Neuronal stem cell (in vitro differentiated cells): ENCODE data around the gene PLA2G4E.
A peak's percentile ranks its signal among the peaks of the same experiment; 100 is the strongest.

Experiments
- DNase-seq: peaks from one replicate; pipeline ENCODE4 v3.0.0-alpha.2; 2013; ENCODE audit warnings: low spot score
- H2AFZ ChIP-seq: one replicate; pipeline ENCODE4 v1.6.1; 2013; ENCODE audit warnings: mild to moderate bottlenecking, low read length, inconsistent platforms
- H2AK5ac ChIP-seq: 2 replicates; pipeline ENCODE4 v1.6.1; 2013; ENCODE audit warnings: low read depth, mild to moderate bottlenecking, inconsistent platforms, low read length, moderate library complexity, mixed read lengths
- H2BK120ac ChIP-seq: 2 replicates; pipeline ENCODE4 v1.6.1; 2013; ENCODE audit warnings: low read depth, mild to moderate bottlenecking, inconsistent platforms, low read length, moderate library complexity, mixed read lengths
- H2BK12ac ChIP-seq: one replicate; pipeline ENCODE4 v1.6.1; 2013; ENCODE audit warnings: low read length, inconsistent platforms
- H2BK15ac ChIP-seq: 2 replicates; pipeline ENCODE4 v1.6.1; 2013; ENCODE audit warnings: mild to moderate bottlenecking, low read length, inconsistent platforms, mixed read lengths
- H2BK5ac ChIP-seq: one replicate; pipeline ENCODE4 v1.6.1; 2013; ENCODE audit warnings: inconsistent platforms, mild to moderate bottlenecking, low read length, moderate library complexity
- H3K14ac ChIP-seq: one replicate; pipeline ENCODE4 v1.6.1; 2013; ENCODE audit warnings: low read length, inconsistent platforms
- H3K18ac ChIP-seq: 2 replicates; pipeline ENCODE4 v1.6.1; 2013; ENCODE audit warnings: low read length, inconsistent platforms
- H3K23ac ChIP-seq: 2 replicates; pipeline ENCODE4 v1.6.1; 2013; ENCODE audit warnings: low read depth, mild to moderate bottlenecking, mixed read lengths, low read length, inconsistent platforms; ENCODE audit not compliant: poor library complexity
- H3K27ac ChIP-seq: replicated peaks from 3 replicates; pipeline ENCODE4 v1.5.1; 2013; ENCODE audit warnings: low read length, inconsistent platforms
- H3K27me3 ChIP-seq, 3 experiments: 2 replicates each; pipeline ENCODE4 v1.6.1; 2013; ENCODE audit warnings: low read length in 3 of 3, mild to moderate bottlenecking in 2 of 3, inconsistent platforms in 1 of 3, low read depth in 1 of 3, mixed read lengths in 1 of 3, moderate library complexity in 1 of 3; ENCODE audit not compliant: control insufficient read depth in 3 of 3, insufficient read depth in 3 of 3
- H3K36me3 ChIP-seq, 2 donors: replicated peaks in 1 of 2; 2 replicates each; pipeline ENCODE4 v1.6.1; 2013; ENCODE audit warnings: low read length in 2 of 2; ENCODE audit not compliant: control insufficient read depth in 2 of 2, insufficient read depth in 2 of 2
- H3K4ac ChIP-seq: 2 replicates; pipeline ENCODE4 v1.6.1; 2013; ENCODE audit warnings: inconsistent platforms, mild to moderate bottlenecking, low read length, moderate library complexity
- H3K4me1 ChIP-seq, 2 donors: 1 replicate in 1 of 2; 2 replicates in 1 of 2; pipeline ENCODE4 v1.6.1; 2013; ENCODE audit warnings: low read length in 2 of 2, low read depth in 1 of 2; ENCODE audit not compliant: control insufficient read depth in 2 of 2, insufficient read depth in 1 of 2
- H3K4me2 ChIP-seq: one replicate; pipeline ENCODE4 v1.6.1; 2013; ENCODE audit warnings: mild to moderate bottlenecking, low read length, inconsistent platforms; ENCODE audit not compliant: insufficient read depth, poor library complexity, severe bottlenecking
- H3K4me3 ChIP-seq, 2 donors: 2 replicates each; pipeline ENCODE4 v1.5.1; 2013; ENCODE audit warnings: low read length in 2 of 2, mild to moderate bottlenecking in 2 of 2, inconsistent platforms in 1 of 2, moderate library complexity in 1 of 2
- H3K79me1 ChIP-seq: one replicate; pipeline ENCODE4 v1.6.1; 2013; ENCODE audit warnings: low read depth, mild to moderate bottlenecking, inconsistent platforms, low read length, moderate library complexity
- H3K9ac ChIP-seq: one replicate; pipeline ENCODE4 v1.6.1; 2013; ENCODE audit warnings: mild to moderate bottlenecking, low read depth, low read length, inconsistent platforms; ENCODE audit not compliant: poor library complexity
- H3K9me3 ChIP-seq, 2 donors: replicated peaks in 1 of 2; 2 replicates each; pipeline versions ENCODE3 to v1.6.1; 2013; ENCODE audit warnings: low read length in 2 of 2, mild to moderate bottlenecking in 2 of 2, inconsistent platforms in 1 of 2, low read depth in 1 of 2, mixed read lengths in 1 of 2, moderate library complexity in 1 of 2; ENCODE audit not compliant: control insufficient read depth in 2 of 2, insufficient read depth in 1 of 2
- H4K8ac ChIP-seq: one replicate; pipeline ENCODE4 v1.6.1; 2013; ENCODE audit warnings: low read depth, mild to moderate bottlenecking, inconsistent platforms, low read length, moderate library complexity
- H4K91ac ChIP-seq: one replicate; pipeline ENCODE4 v1.6.1; 2013; ENCODE audit warnings: low read length, low read depth, mild to moderate bottlenecking, inconsistent platforms; ENCODE audit not compliant: poor library complexity
- WGBS, 2 donors: extraction: QIAGEN DNeasy Blood & Tissue Kit; methylation state at CpG; one replicate each; pipeline ENCODE4 v1.1.7; 2013; ENCODE audit warnings: missing lambda C conversion rate in 2 of 2, mixed read lengths in 1 of 2; ENCODE audit not compliant: insufficient read length in 2 of 2, insufficient replicate concordance in 1 of 2; ENCODE audit errors: extremely low coverage in 2 of 2; 5-methylcytosine and 5-hydroxymethylcytosine counted together

PLA2G4E gene

GRCh38 chr15:41957021-41957897 lies 63.6 kb downstream of the PLA2G4E start:
- H3K27me3 ChIP-seq, result no peaks in the 10 kb centered on the region
- no peak overlapping the region for H2BK120ac ChIP-seq
- no peak overlapping the region for H2AK5ac ChIP-seq
- H3K4ac ChIP-seq, result no peak overlapping the region
- H3K9ac ChIP-seq, result no peak overlapping the region
- H3K4me1 ChIP-seq, result peaks cover 0 to 7% of the 10 kb centered on the region in 2 donors
- no peak overlapping the region for H2BK5ac ChIP-seq
- no peak overlapping the region for H3K14ac ChIP-seq
- WGBS, 2 donors, result no CpG with 5 or more reads among the region's 12 CpGs
- H3K23ac ChIP-seq, result no peak overlapping the region
- DNase-seq, result no peak
- no peak overlapping the region for H3K4me2 ChIP-seq
- H3K18ac ChIP-seq, result no peak overlapping the region
- no peak overlapping the region for H3K4me3 ChIP-seq
- H3K9me3 ChIP-seq, result peaks cover 0 to 3% of the 10 kb centered on the region in 2 donors
- no peak overlapping the region for H4K91ac ChIP-seq
- H4K8ac ChIP-seq, result no peak overlapping the region
- H2BK15ac ChIP-seq, result no peak overlapping the region
- H2AFZ ChIP-seq, result no peak overlapping the region
- no peak overlapping the region for H2BK12ac ChIP-seq
- no peak overlapping the region for H3K27ac ChIP-seq
- H3K79me1 ChIP-seq, result no peaks in the 10 kb centered on the region
- H3K36me3 ChIP-seq, result peaks cover 4 to 9% of the 10 kb centered on the region in 2 donors

DNA sequence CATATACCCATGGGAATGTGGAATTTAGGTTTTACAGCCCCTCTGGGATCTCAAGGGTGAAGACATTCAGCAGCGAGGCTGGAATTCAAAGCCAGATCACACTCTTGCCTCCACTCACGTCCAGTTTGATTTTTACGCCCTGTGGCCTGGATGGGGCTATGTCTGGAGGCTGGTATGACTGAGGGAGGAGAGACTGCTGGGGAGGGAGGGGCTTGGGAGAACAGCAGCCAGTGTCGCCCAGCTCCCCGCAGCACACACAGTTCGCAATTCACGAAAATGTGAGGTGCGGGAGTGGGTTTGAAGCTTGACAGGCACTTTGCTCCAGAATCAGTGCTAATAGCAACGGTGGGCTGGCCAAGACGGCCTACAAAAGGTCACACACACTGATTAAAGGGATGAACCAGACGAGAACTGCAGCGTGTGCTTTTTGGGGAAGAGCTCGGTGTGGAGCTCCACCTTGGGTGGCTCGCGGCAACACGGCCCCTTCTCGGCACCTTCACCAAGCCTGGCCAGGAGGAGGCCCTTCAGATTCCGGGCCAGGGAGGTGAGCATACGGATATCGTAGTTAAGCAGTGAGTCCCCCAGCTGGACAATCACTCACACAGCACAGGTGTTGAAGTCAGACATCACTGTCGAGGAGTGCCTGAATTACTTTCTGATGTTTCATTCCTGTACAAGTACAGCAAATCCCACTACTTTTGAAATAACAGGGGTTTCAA lies 64.9 kb downstream of the PLA2G4E start:
- Histone ChIP-seq H3K23ac (no peak overlapping the region), H2BK12ac (no peak overlapping the region), H3K79me1 (no peaks in the 10 kb centered on the region), H3K9me3 (no peaks in the 10 kb centered on the region), H3K4me2 (no peak overlapping the region), H3K4me3 (no peak overlapping the region), H3K14ac (no peak overlapping the region), H4K8ac (no peak overlapping the region), H3K36me3 (peaks cover 7 to 17% of the 10 kb centered on the region in 2 donors), H3K4ac (no peak overlapping the region), H4K91ac (no peak overlapping the region), H3K27me3 (no peaks in the 10 kb centered on the region), H3K9ac (peak overlapping the region; percentile 38), H2BK15ac (no peak overlapping the region), H3K4me1 (peaks cover 0 to 7% of the 10 kb centered on the region in 2 donors), H2BK120ac (no peak overlapping the region), H3K18ac (peak overlapping the region; percentile 52), H3K27ac (peak overlapping the region; percentile 1), H2AFZ (peak overlapping the region; percentile 68), H2AK5ac (no peak overlapping the region), H2BK5ac (peak overlapping the region; percentile 44)
- no peak for DNase-seq
- no CpG with 5 or more reads among the region's 21 CpGs for WGBS, 2 donors

DNA sequence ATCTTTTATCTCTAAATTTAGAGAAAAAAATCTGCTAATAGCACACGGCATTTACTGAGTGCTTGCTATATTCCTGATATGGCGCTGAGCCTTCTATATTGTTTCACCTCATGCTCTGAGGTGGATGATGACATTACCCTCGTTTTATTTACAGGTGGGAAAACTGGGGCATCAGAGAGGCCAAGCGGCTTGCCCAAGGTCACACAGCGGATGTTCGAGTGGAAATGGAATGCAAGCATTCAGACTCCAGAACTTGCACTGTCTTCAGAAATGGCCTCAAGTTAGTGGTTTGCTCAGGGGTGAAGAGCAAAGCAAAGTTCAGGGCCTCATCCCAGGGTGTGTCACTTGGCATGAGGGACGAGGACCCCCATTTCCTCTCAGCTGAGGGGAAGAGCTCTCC lies 65.7 kb downstream of the PLA2G4E start:
- no peak overlapping the region for H3K14ac ChIP-seq
- H3K23ac ChIP-seq, result no peak overlapping the region
- no peaks in the 10 kb centered on the region for H3K9me3 ChIP-seq
- H2BK120ac ChIP-seq, result no peak overlapping the region
- no peak for DNase-seq
- WGBS, 2 donors, result no CpG with 5 or more reads among the region's 7 CpGs
- H3K36me3 ChIP-seq, result peaks cover 9 to 17% of the 10 kb centered on the region in 2 donors
- no peaks in the 10 kb centered on the region for H3K27me3 ChIP-seq
- H2AK5ac ChIP-seq, result no peak overlapping the region
- no peak overlapping the region for H2BK15ac ChIP-seq
- peaks cover 0 to 10% of the 10 kb centered on the region in 2 donors for H3K4me1 ChIP-seq
- no peak overlapping the region for H3K4me3 ChIP-seq
- no peak overlapping the region for H3K18ac ChIP-seq
- no peak overlapping the region for H4K8ac ChIP-seq
- H3K79me1 ChIP-seq, result no peaks in the 10 kb centered on the region
- H3K27ac ChIP-seq, result no peak overlapping the region
- no peak overlapping the region for H3K4ac ChIP-seq
- no peak overlapping the region for H2AFZ ChIP-seq
- no peak overlapping the region for H4K91ac ChIP-seq
- peak overlapping the region; percentile 44 for H2BK5ac ChIP-seq
- H3K4me2 ChIP-seq, result no peak overlapping the region
- H3K9ac ChIP-seq, result no peak overlapping the region
- no peak overlapping the region for H2BK12ac ChIP-seq

- Histone ChIP-seq H3K9ac (no peak overlapping the region), H3K4me3 (no peak overlapping the region), H3K27me3 (no peaks in the 10 kb centered on the region), H3K4ac (peak overlapping the region; percentile 15), H2BK15ac (no peak overlapping the region), H4K8ac (no peak overlapping the region), H3K18ac (no peak overlapping the region), H3K4me1 (peaks cover 0 to 14% of the 10 kb centered on the region in 2 donors), H3K36me3 (peaks cover 9 to 17% of the 10 kb centered on the region in 2 donors), H2BK5ac (no peak overlapping the region), H3K23ac (peak overlapping the region; percentile 86), H2AK5ac (no peak overlapping the region), H4K91ac (no peak overlapping the region), H3K27ac (no peak overlapping the region), H3K14ac (no peak overlapping the region), H3K79me1 (no peaks in the 10 kb centered on the region), H3K4me2 (no peak overlapping the region), H2BK120ac (no peak overlapping the region), H2AFZ (no peak overlapping the region), H2BK12ac (no peak overlapping the region), H3K9me3 (no peaks in the 10 kb centered on the region)
- no peak for DNase-seq
- no CpG with 5 or more reads among the region's 6 CpGs for WGBS, 2 donors
Observed at GRCh38 chr15:41954036-41954435, 66.8 kb downstream of the PLA2G4E start.
